K562 (cell line): ENCODE results near the gene FNBP1. TPM values are rescaled to one million over a fixed set of nuclear protein-coding genes. Genes with fewer than 3 reads are reported as not detected.

Experiments
- ATAC-seq: fragments of 200-7000 bp; cut with Tn5 transposase; 3 replicates; pipeline ENCODE4 v1.9.1; 2020; ENCODE audit warnings: moderate library complexity
- BruUV-seq: library from RNA; stranded (reverse); fragments of 400-500 nt; replicated peaks from 2 replicates; lab custom pipeline; 2021; lab: Mats Ljungman, UMichigan
- CTCF ChIA-PET: fragments of 300-600 bp; formaldehyde crosslinking; extraction: SDS; loops from one replicate; lab custom pipeline; 2021; ENCODE audit warnings: low intra/inter-chr PET ratio; lab: Yijun Ruan, JAX
- POLR2A ChIA-PET: fragments of 300-600, 350-650 bp; sonication (Branson Sonifier 250); formaldehyde crosslinking; extraction: SDS; loops from one replicate; lab custom pipeline; 2021; ENCODE audit warnings: antibody characterized with exemption, inconsistent platforms; lab: Yijun Ruan, JAX
- DNase-seq, 4 experiments: peaks; one replicate each; pipeline versions ENCODE4 v3.0.0 to v3.0.0-alpha.2; 2011 to 2018; ENCODE audit warnings: low spot score in 3 of 4, mixed read lengths in 3 of 4; ENCODE audit errors: extremely low read depth in 1 of 4
- FAIRE-seq: peaks from 2 replicates; lab custom pipeline; 2011; peaks lifted over from hg19 to GRCh38; lab: Jason Lieb, UNC
- H2AFZ ChIP-seq: 2 replicates; pipeline ENCODE4 v1.6.0; 2011; ENCODE audit warnings: low read depth, low read length, control low read depth, inconsistent platforms
- H3K27ac ChIP-seq: fragments of 200-600 bp; 3 replicates; pipeline ENCODE4 v1.8.0; 2011; ENCODE audit warnings: low read depth, mild to moderate bottlenecking, control low read depth, inconsistent platforms, low read length, moderate library complexity, mixed read lengths; ENCODE audit errors: extremely low read depth
- H3K27me3 ChIP-seq, 2 experiments: fragments of 300-600 bp in 1 of 2; 2 replicates in 1 of 2; 3 replicates in 1 of 2; pipeline versions ENCODE4 v1.6.0 to v1.8.0; 2011; ENCODE audit warnings: inconsistent platforms in 2 of 2, low read length in 2 of 2, mild to moderate bottlenecking in 1 of 2, mixed read lengths in 1 of 2, moderate library complexity in 1 of 2; ENCODE audit not compliant: control insufficient read depth in 2 of 2, insufficient read depth in 2 of 2
- H3K36me3 ChIP-seq: fragments of 300-600 bp; 3 replicates; pipeline ENCODE4 v1.8.0; 2011; ENCODE audit warnings: mild to moderate bottlenecking, low read length, inconsistent platforms; ENCODE audit not compliant: control insufficient read depth, insufficient read depth
- H3K4me1 ChIP-seq, 2 experiments: fragments of 200-600 bp in 1 of 2; replicated peaks in 1 of 2; 2 replicates in 1 of 2; 3 replicates in 1 of 2; pipeline versions ENCODE4 v1.5.1 to v1.8.0; 2011; ENCODE audit warnings: inconsistent platforms in 2 of 2, low read length in 2 of 2, mild to moderate bottlenecking in 1 of 2, mixed read lengths in 1 of 2, moderate library complexity in 1 of 2; ENCODE audit not compliant: control insufficient read depth in 2 of 2, insufficient read depth in 2 of 2
- H3K4me2 ChIP-seq: 2 replicates; pipeline ENCODE4 v1.6.1; 2011; ENCODE audit warnings: low read length, control low read depth, inconsistent platforms, mixed read lengths; ENCODE audit not compliant: insufficient read depth
- H3K4me3 ChIP-seq: fragments of 200-600 bp; sonication (generic), shearing (Covaris generic); 2 replicates; pipeline ENCODE4 v1.5.1; 2016; ENCODE audit warnings: control low read depth, inconsistent platforms
- H3K79me2 ChIP-seq: fragments of 200-600 bp; 3 replicates; pipeline ENCODE4 v1.8.0; 2011; ENCODE audit warnings: low read length, inconsistent platforms; ENCODE audit not compliant: control insufficient read depth, insufficient read depth
- H3K9ac ChIP-seq, 2 experiments: 2 replicates each; pipeline versions ENCODE4 v1.6.0 to v1.6.1; 2011; ENCODE audit warnings: low read depth in 2 of 2, low read length in 2 of 2, control low read depth in 1 of 2, inconsistent platforms in 1 of 2, mild to moderate bottlenecking in 1 of 2, mixed read lengths in 1 of 2; ENCODE audit not compliant: insufficient read depth in 1 of 2
- H3K9me1 ChIP-seq: one replicate; pipeline ENCODE4 v1.6.0; 2011; ENCODE audit warnings: inconsistent platforms, mild to moderate bottlenecking, low read length, moderate library complexity; ENCODE audit not compliant: control insufficient read depth, insufficient read depth
- H3K9me3 ChIP-seq: replicated peaks from 2 replicates; pipeline ENCODE4 v1.5.1; 2011; ENCODE audit warnings: low read depth, low read length, inconsistent platforms; ENCODE audit not compliant: control insufficient read depth, insufficient read depth
- H4K20me1 ChIP-seq: replicated peaks from 2 replicates; pipeline ENCODE4 v1.6.1; 2011; ENCODE audit warnings: low read length, inconsistent platforms, mixed read lengths; ENCODE audit not compliant: control insufficient read depth, insufficient read depth
- CBX3 ChIP-seq, 2 experiments: IDR thresholded peaks; 1 replicate in 1 of 2; 2 replicates in 1 of 2; pipeline ENCODE4 v1.6.1; 2012; ENCODE audit warnings: inconsistent platforms in 2 of 2, low read length in 2 of 2, borderline replicate concordance in 1 of 2, control low read depth in 1 of 2
- RBFOX2 ChIP-seq: fragments of 200-400 bp; formaldehyde crosslinking; IDR thresholded peaks from 2 replicates; pipeline ENCODE4 v1.6.1; 2017; ENCODE audit warnings: low read depth, mild to moderate bottlenecking, low read length, moderate library complexity
- ZNF121 ChIP-seq: sonication (generic); formaldehyde crosslinking; conservative IDR thresholded peaks from 2 replicates; pipeline ENCODE4 v1.8.0; 2022; ENCODE audit warnings: missing genetic modification reagents
- WGBS: fragments of 100-300 bp; shearing (Covaris generic); methylation state at CpG from one replicate; pipeline ENCODE4 v1.1.6; 2016; ENCODE audit warnings: low coverage, mixed read lengths; ENCODE audit not compliant: insufficient coverage; ENCODE audit errors: missing lambda C conversion rate; 5-methylcytosine and 5-hydroxymethylcytosine counted together
- in situ Hi-C: fragments of 300-500 bp; cut with MboI; formaldehyde crosslinking; loops from 4 replicates; pipeline ENCODE4 v1.15.0; 2018; ENCODE audit warnings: inconsistent platforms, mixed read lengths
- intact Hi-C: fragments of 100-400 bp; cut with micrococcal nuclease; formaldehyde crosslinking; loops from 2 replicates; pipeline ENCODE4 v1.14.2; 2022
- polyA plus RNA-seq, 8 experiments: library from polyadenylated mRNA; depleted of rRNA in 4 of 8; stranded (reverse) in 5 of 8; unstranded in 3 of 8; fragments of >200 nt; fragmentation: Nextera tagmentation in 2 of 8; fragmentation: Illumina TruSeq in 1 of 8; extraction: Ambion mirVana in 2 of 8; extraction: Trizol in 1 of 8; gene quantifications; 2 replicates each; pipeline versions ENCODE4 v1.2.1 to v1.2.3, GENCODE V29; 2011 to 2014; ENCODE audit warnings: inconsistent platforms in 1 of 8, missing spikeins in 1 of 8
- total RNA-seq, 7 experiments: library from RNA; depleted of rRNA in 6 of 7; stranded (reverse); fragments of >200 nt in 6 of 7; fragmentation: Illumina TruSeq in 2 of 7; extraction: Trizol in 2 of 7; gene quantifications; 2 replicates each; pipeline versions ENCODE4 v1.2.1 to v1.2.3, GENCODE V29; 2011 to 2021; ENCODE audit warnings: low replicate concordance in 1 of 7
- TF ChIP-seq, protein P1 (sequence below): sonication (generic); formaldehyde crosslinking; IDR thresholded peaks from 2 replicates; pipeline ENCODE4 v1.8.1; 2023; ENCODE audit warnings: missing genetic modification reagents, mild to moderate bottlenecking, borderline replicate concordance
- TF ChIP-seq, protein P2 (sequence below): fragments of 200-800 bp; sonication (Bioruptor generic); IDR thresholded peaks from 2 replicates; pipeline ENCODE4 v1.6.1; 2017; ENCODE audit warnings: missing genetic modification characterization, missing compliant biosample characterization

The FNBP1 gene
- total and polyA plus RNA-seq, 9 of the 15 experiments (the other 6 are each of a cell fraction or from before 2014, with no cell fraction given): 1.8 to 14.9 (median 7.6) TPM

DNA sequence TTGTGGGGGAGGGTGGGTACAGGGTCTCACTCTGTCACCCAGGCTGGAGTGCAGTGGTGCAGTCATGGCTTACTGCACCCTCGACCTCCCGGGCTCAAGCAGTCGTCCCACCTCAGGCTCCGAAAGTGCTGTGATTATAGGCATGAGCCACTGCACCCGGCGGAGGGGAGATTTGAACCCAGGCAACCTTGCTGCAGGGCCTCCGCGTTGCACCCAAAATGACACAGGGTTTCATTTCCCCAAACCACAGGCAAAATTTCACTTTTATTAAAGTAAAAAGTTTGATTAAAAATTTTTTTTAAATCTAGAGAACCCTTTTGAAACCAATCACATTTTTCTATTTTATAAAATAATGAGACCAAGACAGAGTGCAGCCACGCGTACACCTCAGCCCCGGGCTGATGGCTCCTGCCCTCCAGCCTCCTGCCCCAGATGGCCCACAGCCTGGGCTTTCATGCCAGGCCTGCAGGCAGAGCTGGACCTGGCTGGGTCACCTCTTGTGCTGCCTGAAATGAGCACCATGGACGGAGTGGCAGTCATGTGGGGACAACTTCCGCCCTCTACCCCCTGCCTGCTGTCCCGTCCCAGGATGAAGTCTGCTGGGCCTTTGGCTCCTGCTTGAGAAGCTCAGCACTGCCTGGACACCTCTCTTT, 177.2 kb downstream of the FNBP1 start:
- FAIRE-seq: no peak
- no peaks in the 10 kb centered on the region for H3K27me3 ChIP-seq
- H2AFZ ChIP-seq: no peak overlapping the region
- 88% methylated on average over 13 of the region's 14 CpGs for WGBS
- peaks cover 4% of the 10 kb centered on the region for H3K9me1 ChIP-seq
- no peaks in the 10 kb centered on the region for H4K20me1 ChIP-seq
- no TSS peak for BruUV-seq
- intact Hi-C loops (no loop called here), in situ Hi-C loops (no loop called here)
- H3K36me3 ChIP-seq: peaks cover 89% of the 10 kb centered on the region
- H3K4me2 ChIP-seq: no peak overlapping the region
- peaks cover 16% of the 10 kb centered on the region for H3K79me2 ChIP-seq
- H3K9me3 ChIP-seq: no peaks in the 10 kb centered on the region
- no peak for ATAC-seq
- DNase-seq: no peak
- H3K27ac ChIP-seq: peak overlapping the region; percentile 75; the same call in 1 of the 3 replicates
- no peak overlapping the region for H3K4me3 ChIP-seq
- ChIA-PET POLR2A (interaction anchor here (0.6 to 9.4 kb wide), 8 partner anchors 9 to 30 kb away, joined by 3 to 91 read pairs (median 6); partner anchors contain the start of genes C9orf78 and USP20), CTCF (no interaction called here)
- TF ChIP-seq, protein P1, sequence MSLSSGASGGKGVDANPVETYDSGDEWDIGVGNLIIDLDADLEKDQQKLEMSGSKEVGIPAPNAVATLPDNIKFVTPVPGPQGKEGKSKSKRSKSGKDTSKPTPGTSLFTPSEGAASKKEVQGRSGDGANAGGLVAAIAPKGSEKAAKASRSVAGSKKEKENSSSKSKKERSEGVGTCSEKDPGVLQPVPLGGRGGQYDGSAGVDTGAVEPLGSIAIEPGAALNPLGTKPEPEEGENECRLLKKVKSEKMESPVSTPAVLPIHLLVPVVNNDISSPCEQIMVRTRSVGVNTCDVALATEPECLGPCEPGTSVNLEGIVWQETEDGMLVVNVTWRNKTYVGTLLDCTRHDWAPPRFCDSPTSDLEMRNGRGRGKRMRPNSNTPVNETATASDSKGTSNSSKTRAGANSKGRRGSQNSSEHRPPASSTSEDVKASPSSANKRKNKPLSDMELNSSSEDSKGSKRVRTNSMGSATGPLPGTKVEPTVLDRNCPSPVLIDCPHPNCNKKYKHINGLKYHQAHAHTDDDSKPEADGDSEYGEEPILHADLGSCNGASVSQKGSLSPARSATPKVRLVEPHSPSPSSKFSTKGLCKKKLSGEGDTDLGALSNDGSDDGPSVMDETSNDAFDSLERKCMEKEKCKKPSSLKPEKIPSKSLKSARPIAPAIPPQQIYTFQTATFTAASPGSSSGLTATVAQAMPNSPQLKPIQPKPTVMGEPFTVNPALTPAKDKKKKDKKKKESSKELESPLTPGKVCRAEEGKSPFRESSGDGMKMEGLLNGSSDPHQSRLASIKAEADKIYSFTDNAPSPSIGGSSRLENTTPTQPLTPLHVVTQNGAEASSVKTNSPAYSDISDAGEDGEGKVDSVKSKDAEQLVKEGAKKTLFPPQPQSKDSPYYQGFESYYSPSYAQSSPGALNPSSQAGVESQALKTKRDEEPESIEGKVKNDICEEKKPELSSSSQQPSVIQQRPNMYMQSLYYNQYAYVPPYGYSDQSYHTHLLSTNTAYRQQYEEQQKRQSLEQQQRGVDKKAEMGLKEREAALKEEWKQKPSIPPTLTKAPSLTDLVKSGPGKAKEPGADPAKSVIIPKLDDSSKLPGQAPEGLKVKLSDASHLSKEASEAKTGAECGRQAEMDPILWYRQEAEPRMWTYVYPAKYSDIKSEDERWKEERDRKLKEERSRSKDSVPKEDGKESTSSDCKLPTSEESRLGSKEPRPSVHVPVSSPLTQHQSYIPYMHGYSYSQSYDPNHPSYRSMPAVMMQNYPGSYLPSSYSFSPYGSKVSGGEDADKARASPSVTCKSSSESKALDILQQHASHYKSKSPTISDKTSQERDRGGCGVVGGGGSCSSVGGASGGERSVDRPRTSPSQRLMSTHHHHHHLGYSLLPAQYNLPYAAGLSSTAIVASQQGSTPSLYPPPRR (CRISPR knock-in tag): no peak
- TF ChIP-seq ZNF121 (CRISPR knock-in tag): no peak
- TF ChIP-seq CBX3 (IDR thresholded peaks at IDR 0.05; ENCODE audit: borderline replicate concordance in 1 of 2, low read length in 2 of 2): 0 out of 3 replicates have a peak, but pooled peaks of 1 of the 2 experiments have one; percentile 2
- TF ChIP-seq, protein P2, sequence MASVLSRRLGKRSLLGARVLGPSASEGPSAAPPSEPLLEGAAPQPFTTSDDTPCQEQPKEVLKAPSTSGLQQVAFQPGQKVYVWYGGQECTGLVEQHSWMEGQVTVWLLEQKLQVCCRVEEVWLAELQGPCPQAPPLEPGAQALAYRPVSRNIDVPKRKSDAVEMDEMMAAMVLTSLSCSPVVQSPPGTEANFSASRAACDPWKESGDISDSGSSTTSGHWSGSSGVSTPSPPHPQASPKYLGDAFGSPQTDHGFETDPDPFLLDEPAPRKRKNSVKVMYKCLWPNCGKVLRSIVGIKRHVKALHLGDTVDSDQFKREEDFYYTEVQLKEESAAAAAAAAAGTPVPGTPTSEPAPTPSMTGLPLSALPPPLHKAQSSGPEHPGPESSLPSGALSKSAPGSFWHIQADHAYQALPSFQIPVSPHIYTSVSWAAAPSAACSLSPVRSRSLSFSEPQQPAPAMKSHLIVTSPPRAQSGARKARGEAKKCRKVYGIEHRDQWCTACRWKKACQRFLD (CRISPR knock-in tag): 0 out of 2 replicates have a peak, but pooled peaks have one; percentile 32
- peak; percentile 28; the same call in 1 of the 2 replicates for TF ChIP-seq RBFOX2
- H3K4me1 ChIP-seq: peaks cover 41 to 87% of the 10 kb centered on the region in 2 experiments
- H3K9ac ChIP-seq: peak overlapping the region; percentile 42 to 87; a peak in 2 of 4 replicates
